ENCODE data around the gene GALNT11.
"Not testable (repeated sequence)": the region's sequence is repeated elsewhere in the genome, so short reads cannot be mapped to it uniquely, and the experiment has no call there.

The GALNT11 gene

DNA sequence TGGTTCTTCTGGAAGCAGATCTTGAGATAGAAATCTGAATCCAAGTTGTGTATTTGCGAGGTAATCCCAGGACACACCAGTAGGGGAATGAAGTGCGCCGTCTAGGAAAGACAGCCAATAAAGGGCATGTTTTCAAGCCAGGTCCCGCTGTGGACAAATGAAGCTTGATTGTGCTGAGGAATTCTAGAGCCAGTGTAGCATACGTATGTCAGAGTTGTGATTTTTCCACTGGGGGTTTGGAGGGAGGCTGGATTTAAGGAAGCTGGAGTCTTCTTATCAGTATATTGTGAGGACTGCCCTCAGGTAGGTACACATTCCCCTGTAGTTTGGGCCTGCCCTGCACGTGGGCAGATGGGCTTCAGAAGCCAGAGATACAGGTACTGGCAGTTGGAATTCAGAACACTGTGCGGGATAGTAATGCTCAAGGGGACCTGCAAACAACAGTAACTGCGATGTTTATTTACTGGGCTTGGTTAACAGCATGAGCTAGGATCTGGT is 50.9 kb downstream of the GALNT11 start:
- Histone ChIP-seq H3K27me3 (ENCODE audit: control insufficient read depth, insufficient read depth, low read length) (no peaks in the 10 kb centered on the region), H3K4me3 (ENCODE audit: low read depth, low read length) (no peak overlapping the region), H3K27ac (ENCODE audit: low read depth, low read length) (no peak overlapping the region), H3K36me3 (ENCODE audit: control insufficient read depth, insufficient read depth, low read length) (no peaks in the 10 kb centered on the region), H3K9me3 (ENCODE audit: control insufficient read depth, insufficient read depth, low read length) (no peaks in the 10 kb centered on the region), H3K9ac (ENCODE audit: low read depth, low read length) (no peak overlapping the region), H3K4me1 (ENCODE audit: control insufficient read depth, insufficient read depth, low read length) (peaks cover 49% of the 10 kb centered on the region)

DNA sequence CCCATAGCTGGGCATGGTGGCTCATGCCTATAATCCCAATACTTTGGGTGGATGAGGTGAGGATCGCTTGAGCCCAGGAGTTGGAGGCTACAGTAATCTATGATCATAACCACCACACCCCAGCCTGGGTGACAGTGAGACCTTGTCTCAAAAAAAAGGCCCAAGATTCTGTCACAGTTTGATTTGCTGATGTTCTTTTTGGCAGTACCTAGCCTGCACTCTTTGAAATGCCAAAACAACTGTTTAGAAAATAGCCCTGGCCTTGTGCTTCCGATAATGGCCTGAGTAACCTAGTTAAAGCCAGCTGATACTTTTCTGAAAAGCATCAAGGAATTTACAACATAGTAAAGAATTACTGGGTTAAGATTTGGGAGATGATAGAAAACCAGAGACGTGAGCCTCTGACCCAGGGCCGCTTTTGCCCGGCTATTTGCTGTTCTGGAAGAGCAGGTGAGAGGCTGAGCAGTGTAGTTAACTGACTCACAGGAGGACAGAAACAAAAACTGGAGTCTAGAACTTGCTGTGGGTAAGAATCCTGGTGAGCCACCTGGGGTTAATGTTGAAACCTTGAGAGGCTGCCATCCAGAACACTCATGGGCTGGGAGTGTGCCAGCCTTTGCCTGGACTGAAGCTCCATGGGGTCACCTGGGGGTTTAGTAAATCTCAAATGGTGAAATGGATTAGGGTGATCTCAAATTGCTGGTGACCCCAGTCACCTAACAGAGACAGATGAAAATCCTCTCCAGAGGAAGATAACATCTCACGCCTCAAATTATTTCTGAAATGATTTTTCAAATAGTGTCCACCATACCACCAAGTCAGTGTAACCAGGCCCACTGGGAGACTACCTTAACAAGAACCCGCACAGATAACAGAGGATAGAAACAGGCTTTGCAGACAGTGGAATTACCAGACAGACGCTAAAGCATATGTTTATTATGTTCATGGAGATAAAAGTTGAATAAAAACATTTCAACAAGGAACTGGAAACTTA is 51.8 kb downstream of the GALNT11 start:
- no peak overlapping the region for H3K27ac ChIP-seq (ENCODE audit: low read depth, low read length)

GRCh38 chr7:152078025-152078424 is 52.6 kb downstream of the GALNT11 start:
- Histone ChIP-seq H3K4me3 (ENCODE audit: low read depth, low read length) (no peak overlapping the region), H3K27ac (ENCODE audit: low read depth, low read length) (no peak overlapping the region), H3K9ac (ENCODE audit: low read depth, low read length) (no peak overlapping the region), H3K9me3 (ENCODE audit: control insufficient read depth, insufficient read depth, low read length) (no peaks in the 10 kb centered on the region), H3K27me3 (ENCODE audit: control insufficient read depth, insufficient read depth, low read length) (no peaks in the 10 kb centered on the region), H3K36me3 (ENCODE audit: control insufficient read depth, insufficient read depth, low read length) (no peaks in the 10 kb centered on the region), H3K4me1 (ENCODE audit: control insufficient read depth, insufficient read depth, low read length) (peaks cover 57% of the 10 kb centered on the region)

More for the DNA sequence above, 51.8 kb downstream of the GALNT11 start:
- Histone ChIP-seq H3K9ac (ENCODE audit: low read depth, low read length) (no peak overlapping the region), H3K36me3 (ENCODE audit: control insufficient read depth, insufficient read depth, low read length) (no peaks in the 10 kb centered on the region), H3K27me3 (ENCODE audit: control insufficient read depth, insufficient read depth, low read length) (no peaks in the 10 kb centered on the region), H3K4me3 (ENCODE audit: low read depth, low read length) (no peak overlapping the region), H3K9me3 (ENCODE audit: control insufficient read depth, insufficient read depth, low read length) (no peaks in the 10 kb centered on the region), H3K4me1 (ENCODE audit: control insufficient read depth, insufficient read depth, low read length) (peaks cover 56% of the 10 kb centered on the region)

DNA sequence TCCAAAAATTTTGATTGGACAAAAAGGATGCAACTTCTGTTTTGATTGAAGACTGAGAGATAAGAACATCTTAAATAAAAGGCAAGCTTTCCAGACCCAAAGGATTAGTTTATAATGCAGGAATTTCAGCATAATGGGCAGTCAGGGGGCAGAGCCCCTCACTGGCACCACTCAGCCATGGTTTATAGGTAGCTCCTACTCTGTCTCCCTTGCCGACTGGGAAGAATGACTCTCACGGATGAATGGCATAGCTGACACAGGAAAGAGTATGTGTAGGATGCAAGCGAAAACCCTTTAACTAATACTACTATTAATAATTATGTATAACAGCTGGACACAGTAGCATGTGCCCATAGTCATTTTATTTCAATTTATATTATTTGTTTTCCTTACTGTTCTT is 53.3 kb downstream of the GALNT11 start:
- peaks cover 51% of the 10 kb centered on the region for H3K4me1 ChIP-seq (ENCODE audit: control insufficient read depth, insufficient read depth, low read length)
- no peaks in the 10 kb centered on the region for H3K27me3 ChIP-seq (ENCODE audit: control insufficient read depth, insufficient read depth, low read length)
- H3K36me3 ChIP-seq (ENCODE audit: control insufficient read depth, insufficient read depth, low read length): no peaks in the 10 kb centered on the region
- no peak overlapping the region for H3K4me3 ChIP-seq (ENCODE audit: low read depth, low read length)
- H3K9me3 ChIP-seq (ENCODE audit: control insufficient read depth, insufficient read depth, low read length): no peaks in the 10 kb centered on the region
- no peak overlapping the region for H3K9ac ChIP-seq (ENCODE audit: low read depth, low read length)
- no peak overlapping the region for H3K27ac ChIP-seq (ENCODE audit: low read depth, low read length)

- no peak overlapping the region for H3K27ac ChIP-seq (ENCODE audit: low read depth, low read length)
- H3K27me3 ChIP-seq (ENCODE audit: control insufficient read depth, insufficient read depth, low read length): no peaks in the 10 kb centered on the region
- no peaks in the 10 kb centered on the region for H3K9me3 ChIP-seq (ENCODE audit: control insufficient read depth, insufficient read depth, low read length)
- H3K4me1 ChIP-seq (ENCODE audit: control insufficient read depth, insufficient read depth, low read length): peaks cover 43% of the 10 kb centered on the region
- no peak overlapping the region for H3K9ac ChIP-seq (ENCODE audit: low read depth, low read length)
- no peaks in the 10 kb centered on the region for H3K36me3 ChIP-seq (ENCODE audit: control insufficient read depth, insufficient read depth, low read length)
- no peak overlapping the region for H3K4me3 ChIP-seq (ENCODE audit: low read depth, low read length)
Observed at GRCh38 chr7:152081088-152081487, 55.6 kb downstream of the GALNT11 start.

DNA sequence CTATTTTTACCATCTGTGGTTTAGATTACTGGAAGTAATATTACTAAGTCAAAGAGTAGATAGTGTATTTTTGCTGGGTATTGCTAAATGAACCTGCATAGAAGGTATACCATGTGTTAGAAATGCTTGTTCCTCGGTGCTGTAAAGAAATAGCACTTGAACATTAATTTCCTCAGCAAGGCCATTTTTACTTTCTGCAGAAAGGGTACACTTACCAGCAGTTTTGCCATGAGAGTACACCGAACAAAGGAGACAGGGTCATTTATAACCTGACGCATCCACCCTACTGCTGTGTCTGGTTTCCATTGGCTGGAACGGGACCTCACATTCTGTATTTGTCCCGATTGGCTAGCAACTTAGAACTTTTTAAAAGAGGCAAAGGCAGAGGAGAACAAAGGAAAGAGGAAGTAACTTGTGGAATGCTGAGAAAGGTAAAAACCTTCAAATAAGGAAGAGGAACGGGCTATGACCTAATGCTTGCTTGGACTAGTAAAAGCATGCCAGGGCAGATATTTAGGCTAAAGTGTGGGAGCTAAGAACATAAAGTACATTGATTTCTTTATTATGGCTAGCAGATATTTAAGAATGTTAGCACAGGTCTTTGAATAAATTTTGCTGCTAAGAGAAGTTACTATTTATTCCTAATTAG is 56.7 kb downstream of the GALNT11 start:
- not testable (repeated sequence) for H3K9me3 ChIP-seq (ENCODE audit: control insufficient read depth, insufficient read depth, low read length); H3K27me3 ChIP-seq (ENCODE audit: control insufficient read depth, insufficient read depth, low read length); H3K4me3 ChIP-seq (ENCODE audit: low read depth, low read length); H3K36me3 ChIP-seq (ENCODE audit: control insufficient read depth, insufficient read depth, low read length)
- H3K4me1 ChIP-seq (ENCODE audit: control insufficient read depth, insufficient read depth, low read length): peaks cover 37% of the 10 kb centered on the region
- H3K9ac ChIP-seq (ENCODE audit: low read depth, low read length): peak overlapping the region; percentile 61
- peak overlapping the region; percentile 54 for H3K27ac ChIP-seq (ENCODE audit: low read depth, low read length)

GRCh38 chr7:152085131-152085530 is 59.7 kb downstream of the GALNT11 start:
- Histone ChIP-seq H3K9me3 (ENCODE audit: control insufficient read depth, insufficient read depth, low read length) (peaks cover 15% of the 10 kb centered on the region; the same call in 1 of the 2 replicates), H3K9ac (ENCODE audit: low read depth, low read length) (no peak overlapping the region), H3K4me1 (ENCODE audit: control insufficient read depth, insufficient read depth, low read length) (peaks cover 28% of the 10 kb centered on the region), H3K27me3 (ENCODE audit: control insufficient read depth, insufficient read depth, low read length) (no peaks in the 10 kb centered on the region), H3K36me3 (ENCODE audit: control insufficient read depth, insufficient read depth, low read length) (no peaks in the 10 kb centered on the region), H3K4me3 (ENCODE audit: low read depth, low read length) (no peak overlapping the region), H3K27ac (ENCODE audit: low read depth, low read length) (no peak overlapping the region)

DNA sequence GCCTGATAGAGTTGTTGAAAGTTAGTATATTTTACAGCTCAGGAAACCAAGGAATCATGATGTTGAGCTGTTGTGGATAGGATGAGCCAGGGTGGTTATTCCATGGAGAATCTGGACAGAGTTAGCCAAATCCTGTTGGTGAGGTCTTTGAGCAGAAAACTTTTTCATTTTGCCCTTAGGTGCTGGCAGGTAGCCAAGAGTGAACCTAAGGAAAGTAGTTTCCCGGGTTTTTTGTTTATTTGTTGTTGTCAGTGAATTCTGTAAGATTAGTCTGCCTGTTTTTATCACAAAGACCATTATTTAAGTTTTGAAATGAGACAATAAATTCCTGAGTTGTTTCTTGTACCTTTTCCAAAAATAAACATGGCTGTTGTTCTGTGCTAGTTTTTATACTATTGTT is 61.0 kb downstream of the GALNT11 start:
- Histone ChIP-seq H3K4me1 (ENCODE audit: control insufficient read depth, insufficient read depth, low read length) (peaks cover 21% of the 10 kb centered on the region), H3K9ac (ENCODE audit: low read depth, low read length) (no peak overlapping the region), H3K27ac (ENCODE audit: low read depth, low read length) (no peak overlapping the region), H3K9me3 (ENCODE audit: control insufficient read depth, insufficient read depth, low read length) (peaks cover 15% of the 10 kb centered on the region; the same call in 1 of the 2 replicates), H3K36me3 (ENCODE audit: control insufficient read depth, insufficient read depth, low read length) (no peaks in the 10 kb centered on the region), H3K27me3 (ENCODE audit: control insufficient read depth, insufficient read depth, low read length) (no peaks in the 10 kb centered on the region), H3K4me3 (ENCODE audit: low read depth, low read length) (no peak overlapping the region)

DNA sequence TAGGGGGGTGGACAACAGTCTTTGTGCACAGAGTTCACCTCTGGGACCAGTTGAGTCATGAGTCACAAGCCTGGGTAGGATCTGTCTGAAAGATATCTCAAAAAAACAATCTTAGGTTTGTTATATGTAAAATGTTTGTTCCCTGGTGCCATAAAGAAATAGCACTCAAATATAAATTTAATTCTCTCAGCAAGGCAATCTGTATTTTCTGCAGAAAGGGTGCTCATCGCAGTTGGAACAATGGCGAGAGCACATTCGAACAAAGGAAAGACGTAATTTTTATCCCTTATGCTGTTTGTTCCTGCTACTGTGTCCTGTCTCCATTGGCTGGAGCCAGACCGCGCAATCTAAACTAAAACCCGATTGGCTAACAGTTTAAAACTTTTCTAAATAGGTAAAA is 63.7 kb downstream of the GALNT11 start:
- Histone ChIP-seq H3K4me3 (ENCODE audit: low read depth, low read length) (no peak overlapping the region), H3K27ac (ENCODE audit: low read depth, low read length) (no peak overlapping the region), H3K27me3 (ENCODE audit: control insufficient read depth, insufficient read depth, low read length) (no peaks in the 10 kb centered on the region), H3K9ac (ENCODE audit: low read depth, low read length) (no peak overlapping the region), H3K4me1 (ENCODE audit: control insufficient read depth, insufficient read depth, low read length) (0 out of 2 replicates have a peak, but pooled peaks cover 7% of the 10 kb centered on the region), H3K36me3 (ENCODE audit: control insufficient read depth, insufficient read depth, low read length) (peaks cover 2% of the 10 kb centered on the region; the same call in 1 of the 2 replicates), H3K9me3 (ENCODE audit: control insufficient read depth, insufficient read depth, low read length) (peaks cover 15% of the 10 kb centered on the region; the same call in 1 of the 2 replicates)

GRCh38 chr7:152090747-152091146 is 65.3 kb downstream of the GALNT11 start:
- peaks cover 5% of the 10 kb centered on the region; the same call in 1 of the 2 replicates for H3K36me3 ChIP-seq (ENCODE audit: control insufficient read depth, insufficient read depth, low read length)
- no peak overlapping the region for H3K9ac ChIP-seq (ENCODE audit: low read depth, low read length)
- H3K27ac ChIP-seq (ENCODE audit: low read depth, low read length): no peak overlapping the region
- no peak overlapping the region for H3K4me3 ChIP-seq (ENCODE audit: low read depth, low read length)
- H3K9me3 ChIP-seq (ENCODE audit: control insufficient read depth, insufficient read depth, low read length): peaks cover 15% of the 10 kb centered on the region; the same call in 1 of the 2 replicates
- no peaks in the 10 kb centered on the region for H3K4me1 ChIP-seq (ENCODE audit: control insufficient read depth, insufficient read depth, low read length)
- no peaks in the 10 kb centered on the region for H3K27me3 ChIP-seq (ENCODE audit: control insufficient read depth, insufficient read depth, low read length)

- H3K27ac ChIP-seq (ENCODE audit: low read depth, low read length): no peak overlapping the region
- no peak overlapping the region for H3K9ac ChIP-seq (ENCODE audit: low read depth, low read length)
- H3K36me3 ChIP-seq (ENCODE audit: control insufficient read depth, insufficient read depth, low read length): peaks cover 5% of the 10 kb centered on the region; the same call in 1 of the 2 replicates
- peaks cover 12% of the 10 kb centered on the region; the same call in 1 of the 2 replicates for H3K9me3 ChIP-seq (ENCODE audit: control insufficient read depth, insufficient read depth, low read length)
- H3K4me1 ChIP-seq (ENCODE audit: control insufficient read depth, insufficient read depth, low read length): no peaks in the 10 kb centered on the region
- no peak overlapping the region for H3K4me3 ChIP-seq (ENCODE audit: low read depth, low read length)
- H3K27me3 ChIP-seq (ENCODE audit: control insufficient read depth, insufficient read depth, low read length): no peaks in the 10 kb centered on the region
Observed at GRCh38 chr7:152093717-152094116, 68.2 kb downstream of the GALNT11 start.
